DMS114 treated with DMSO at 0.1 percent for 48 hours (cell line): Measurements from ENCODE around the gene ZNF483.
"Not testable (repeated sequence)": the region's sequence is repeated elsewhere in the genome, so short reads cannot be mapped to it uniquely, and the experiment has no call there.

Experiments used
- DNase-seq: peaks from one replicate; lab custom pipeline; 2025; ENCODE audit not compliant: unreplicated experiment; lab: John Stamatoyannopoulos, UW

Gene ZNF483

GRCh38 chr9:111605041-111605559 is 80.1 kb downstream of the ZNF483 start:
- no peak for DNase-seq

- DNase-seq, result no peak
These were observed 85.2 kb downstream of the ZNF483 start for GRCh38 chr9:111610149-111610548.

- DNase-seq, result no peak
These were observed 85.9 kb downstream of the ZNF483 start for GRCh38 chr9:111610845-111611244.

- no peak for DNase-seq
These were observed 88.6 kb downstream of the ZNF483 start for GRCh38 chr9:111613436-111614040.

GRCh38 chr9:111615928-111616327 is 90.9 kb downstream of the ZNF483 start:
- DNase-seq, result no peak

- DNase-seq, result not testable (repeated sequence)
These were observed 92.4 kb downstream of the ZNF483 start for GRCh38 chr9:111617349-111617748.

- no peak for DNase-seq
These were observed 97.0 kb downstream of the ZNF483 start for GRCh38 chr9:111621895-111622480.

- DNase-seq, result no peak
These were observed 97.6 kb downstream of the ZNF483 start for GRCh38 chr9:111622626-111623025.
